Tibial nerve (tissue), 4 donors: Measurements from ENCODE around the gene ROPN1L. TPM values are rescaled to one million over a fixed set of nuclear protein-coding genes. Genes with fewer than 3 reads are reported as not detected.

ENCODE experiments used
- DNase-seq, 2 donors: peaks; one replicate each; pipeline ENCODE4 v3.0.0-alpha.2; 2019; ENCODE audit warnings: low spot score in 2 of 2
- H3K27ac ChIP-seq, 4 donors: fragments of 200-600 bp; sonication (generic) in 3 of 4; one replicate each; pipeline ENCODE4 v1.5.1; 2017 to 2019; ENCODE audit warnings: mild to moderate bottlenecking in 1 of 4
- H3K27me3 ChIP-seq, 2 donors: fragments of 200-600 bp; sonication (generic) in 1 of 2; one replicate each; pipeline versions ENCODE4 v1.5.1 to v1.6.0; 2017 to 2019
- H3K36me3 ChIP-seq, 3 donors: fragments of 200-600 bp; sonication (generic); one replicate each; pipeline ENCODE4 v1.5.1; 2018 to 2019
- H3K4me1 ChIP-seq, 4 donors: fragments of 200-600 bp; sonication (generic) in 3 of 4; one replicate each; pipeline ENCODE4 v1.5.1; 2017 to 2019
- H3K4me3 ChIP-seq, 4 donors: fragments of 200-600 bp; sonication (generic) in 3 of 4; one replicate each; pipeline ENCODE4 v1.5.1; 2017 to 2019; ENCODE audit warnings: mild to moderate bottlenecking in 1 of 4, moderate library complexity in 1 of 4
- H3K9me3 ChIP-seq, 4 donors: fragments of 200-600 bp; sonication (generic) in 3 of 4; one replicate each; pipeline ENCODE4 v1.5.1; 2017 to 2019
- EP300 ChIP-seq, 2 donors: sonication (generic); formaldehyde crosslinking; IDR thresholded peaks; one replicate each; pipeline ENCODE4 v1.6.1; 2017; ENCODE audit warnings: antibody characterized with exemption in 2 of 2, mild to moderate bottlenecking in 1 of 2
- POLR2A ChIP-seq, 2 donors: fragments of 450-650 bp; IDR thresholded peaks; one replicate each; pipeline ENCODE4 v1.6.1; 2017; ENCODE audit warnings: antibody characterized with exemption in 2 of 2, mild to moderate bottlenecking in 2 of 2, moderate library complexity in 2 of 2
- whole genome bisulfite sequencing, 2 donors: methylation state at CpG; one replicate each; pipeline ENCODE4 v1.1.5; 2018; 5-methylcytosine and 5-hydroxymethylcytosine counted together
- total RNA-seq, 4 donors: library from RNA; depleted of rRNA; stranded (reverse); fragments of >200 nt; gene quantifications; one replicate each; pipeline ENCODE4 v1.1.0, GENCODE V29; 2016
- TF ChIP-seq, protein P1 (sequence below), 5 experiments: fragments of 200-600 bp in 3 of 5; fragments of 450-650 bp in 2 of 5; sonication (generic) in 3 of 5; IDR thresholded peaks; one replicate each; pipeline ENCODE4 v1.5.1; 2016 to 2019; ENCODE audit warnings: antibody characterized with exemption in 5 of 5, mild to moderate bottlenecking in 3 of 5, moderate library complexity in 2 of 5

ROPN1L gene
- total RNA-seq, 4 donors from 2014 or later: 0.98 TPM; not detected in 3

- Histone ChIP-seq H3K4me1 (peaks cover 0 to 31% (median 3%) of the 10 kb centered on the region in 4 donors), H3K4me3 (no peak overlapping the region), H3K36me3 (peaks cover 0 to 45% (median 0%) of the 10 kb centered on the region in 3 donors), H3K27me3 (no peaks in the 10 kb centered on the region), H3K27ac (peak overlapping the region; percentile 18 to 78 (median 38)), H3K9me3 (no peaks in the 10 kb centered on the region)
- TF ChIP-seq POLR2A (IDR thresholded peaks at IDR 0.05) (no peak), EP300 (IDR thresholded peaks at IDR 0.05) (no peak)
- TF ChIP-seq, protein P1, sequence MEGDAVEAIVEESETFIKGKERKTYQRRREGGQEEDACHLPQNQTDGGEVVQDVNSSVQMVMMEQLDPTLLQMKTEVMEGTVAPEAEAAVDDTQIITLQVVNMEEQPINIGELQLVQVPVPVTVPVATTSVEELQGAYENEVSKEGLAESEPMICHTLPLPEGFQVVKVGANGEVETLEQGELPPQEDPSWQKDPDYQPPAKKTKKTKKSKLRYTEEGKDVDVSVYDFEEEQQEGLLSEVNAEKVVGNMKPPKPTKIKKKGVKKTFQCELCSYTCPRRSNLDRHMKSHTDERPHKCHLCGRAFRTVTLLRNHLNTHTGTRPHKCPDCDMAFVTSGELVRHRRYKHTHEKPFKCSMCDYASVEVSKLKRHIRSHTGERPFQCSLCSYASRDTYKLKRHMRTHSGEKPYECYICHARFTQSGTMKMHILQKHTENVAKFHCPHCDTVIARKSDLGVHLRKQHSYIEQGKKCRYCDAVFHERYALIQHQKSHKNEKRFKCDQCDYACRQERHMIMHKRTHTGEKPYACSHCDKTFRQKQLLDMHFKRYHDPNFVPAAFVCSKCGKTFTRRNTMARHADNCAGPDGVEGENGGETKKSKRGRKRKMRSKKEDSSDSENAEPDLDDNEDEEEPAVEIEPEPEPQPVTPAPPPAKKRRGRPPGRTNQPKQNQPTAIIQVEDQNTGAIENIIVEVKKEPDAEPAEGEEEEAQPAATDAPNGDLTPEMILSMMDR (IDR thresholded peaks at IDR 0.05): no peak
- 28 to 32% methylated on average over 2 of the region's 2 CpGs for WGBS, 2 donors
- no peak for DNase-seq
Measured at GRCh38 chr5:10400411-10400810, 41.3 kb upstream of the ROPN1L start.

GRCh38 chr5:10400831-10401230 is 40.8 kb upstream of the ROPN1L start:
- 29 to 31% methylated on average over 3 of the region's 3 CpGs for WGBS, 2 donors
- Histone ChIP-seq H3K4me3 (no peak overlapping the region), H3K9me3 (no peaks in the 10 kb centered on the region), H3K27ac (peak overlapping the region; percentile 18 to 78 (median 38)), H3K36me3 (peaks cover 0 to 45% (median 0%) of the 10 kb centered on the region in 3 donors), H3K4me1 (peaks cover 0 to 31% (median 3%) of the 10 kb centered on the region in 4 donors), H3K27me3 (no peaks in the 10 kb centered on the region)
- TF ChIP-seq, protein P1 (IDR thresholded peaks at IDR 0.05): no peak
- TF ChIP-seq POLR2A (IDR thresholded peaks at IDR 0.05) (no peak), EP300 (IDR thresholded peaks at IDR 0.05) (peak in 1 of 2 donors; percentile 76)
- peak in 1 of 2 donors; percentile 29 for DNase-seq

DNA sequence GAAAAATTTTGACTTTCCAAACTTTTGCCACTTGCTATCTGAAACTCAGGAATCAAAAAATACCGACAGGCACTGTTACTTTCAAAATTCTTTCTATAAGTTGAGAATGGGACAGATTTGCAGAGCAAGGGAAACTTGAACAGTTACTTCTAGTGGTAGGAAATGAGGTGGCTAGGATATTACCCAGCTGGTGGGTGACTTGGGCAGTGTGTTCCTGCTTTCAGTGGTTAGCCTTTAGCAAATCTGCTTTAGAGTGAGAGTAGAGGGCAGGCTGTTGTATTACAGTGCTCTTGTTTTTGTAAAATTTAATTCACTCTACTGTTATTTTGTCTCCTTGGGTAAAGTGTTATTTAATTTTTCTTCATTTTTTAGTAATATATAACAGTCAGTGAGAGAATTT is 40.2 kb upstream of the ROPN1L start:
- Histone ChIP-seq H3K27me3 (no peaks in the 10 kb centered on the region), H3K4me3 (no peak overlapping the region), H3K36me3 (peaks cover 0 to 45% (median 0%) of the 10 kb centered on the region in 3 donors), H3K9me3 (no peaks in the 10 kb centered on the region), H3K4me1 (peaks cover 0 to 31% (median 3%) of the 10 kb centered on the region in 4 donors), H3K27ac (peak overlapping the region in 3 of 4 donors; percentile 18 to 78 (median 57))
- DNase-seq: no peak
- WGBS, 2 donors: 89 to 93% methylated on average over 1 of the region's 1 CpG
- TF ChIP-seq EP300 (IDR thresholded peaks at IDR 0.05) (no peak), POLR2A (IDR thresholded peaks at IDR 0.05) (no peak)
- TF ChIP-seq, protein P1 (IDR thresholded peaks at IDR 0.05): no peak

DNA sequence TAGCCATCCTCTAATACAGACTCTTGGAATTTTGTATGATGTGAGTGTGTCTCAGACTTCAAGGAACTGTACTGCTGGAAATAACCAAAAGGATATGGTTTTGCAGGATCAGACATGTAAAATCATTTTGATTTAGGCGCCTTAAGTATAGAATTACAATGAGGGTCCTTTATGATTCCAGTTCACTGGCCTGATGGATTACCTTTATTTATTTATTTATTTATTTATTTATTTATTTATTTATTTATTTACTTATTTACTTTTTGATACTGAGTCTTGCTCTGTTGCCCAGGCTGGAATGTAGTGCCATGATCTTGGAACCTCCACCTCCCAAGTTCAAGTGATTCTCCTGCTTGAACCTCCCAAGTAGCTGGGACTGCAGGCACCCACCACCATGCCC is 37.9 kb upstream of the ROPN1L start:
- DNase-seq: no peak
- 93 to 98% methylated on average over 1 of the region's 1 CpG for whole genome bisulfite sequencing, 2 donors
- TF ChIP-seq, protein P1 (IDR thresholded peaks at IDR 0.05): no peak
- TF ChIP-seq POLR2A (IDR thresholded peaks at IDR 0.05): no peak
- TF ChIP-seq EP300 (IDR thresholded peaks at IDR 0.05): no peak
- H3K36me3 ChIP-seq: peaks cover 0 to 58% (median 0%) of the 10 kb centered on the region in 3 donors
- peaks cover 0 to 31% (median 3%) of the 10 kb centered on the region in 4 donors for H3K4me1 ChIP-seq
- no peak overlapping the region for H3K27ac ChIP-seq
- H3K9me3 ChIP-seq: no peaks in the 10 kb centered on the region
- H3K4me3 ChIP-seq: no peak overlapping the region
- H3K27me3 ChIP-seq: no peaks in the 10 kb centered on the region

DNA sequence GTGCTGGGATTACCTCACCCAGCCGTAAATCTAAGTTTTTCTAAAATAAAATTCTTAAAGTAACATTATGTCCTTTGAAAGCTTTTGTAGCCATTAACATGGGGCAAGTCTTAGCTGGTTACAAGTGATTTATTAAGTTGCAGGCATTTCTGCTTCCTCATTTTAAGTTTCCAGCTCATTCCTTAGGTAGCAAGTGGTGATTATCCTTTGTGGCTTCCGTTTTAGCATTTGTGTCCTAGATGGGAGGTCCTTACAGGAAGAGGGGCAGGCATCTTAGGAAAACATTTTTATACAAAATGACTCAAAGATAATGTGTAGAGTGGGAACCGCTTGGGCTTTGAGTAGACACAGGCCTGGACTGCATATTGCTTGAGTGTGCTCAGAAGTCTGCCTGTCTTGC is 35.0 kb upstream of the ROPN1L start:
- Histone ChIP-seq H3K4me3 (no peak overlapping the region), H3K4me1 (peaks cover 0 to 8% (median 0%) of the 10 kb centered on the region in 4 donors), H3K9me3 (no peaks in the 10 kb centered on the region), H3K27ac (no peak overlapping the region), H3K27me3 (no peaks in the 10 kb centered on the region), H3K36me3 (peaks cover 4 to 87% (median 8%) of the 10 kb centered on the region in 3 donors)
- TF ChIP-seq, protein P1 (IDR thresholded peaks at IDR 0.05): no peak
- TF ChIP-seq EP300 (IDR thresholded peaks at IDR 0.05) (no peak), POLR2A (IDR thresholded peaks at IDR 0.05) (no peak)
- 84% methylated on average over 3 of the region's 3 CpGs for WGBS, 2 donors
- no peak for DNase-seq
